NCI-H748 (cell line): ENCODE data around the gene PRSS3.
"Not testable (repeated sequence)": the region's sequence is repeated elsewhere in the genome, so short reads cannot be mapped to it uniquely, and the experiment has no call there.

Experiments used
- DNase-seq: peaks from one replicate; lab custom pipeline; 2025; ENCODE audit not compliant: unreplicated experiment; lab: John Stamatoyannopoulos, UW

The PRSS3 gene

GRCh38 chr9:33795281-33795680, at the start of gene PRSS3:
Gene PRSS3 (plus strand): TSS chr9:33795561. CDS start chr9:33795574, 13 bp downstream.
- no peak for DNase-seq

- no peak for DNase-seq
Measured at GRCh38 chr9:33748633-33749304, 46.6 kb upstream of the PRSS3 start.

- DNase-seq = not testable (repeated sequence)
Measured at GRCh38 chr9:33749305-33749654, 46.1 kb upstream of the PRSS3 start.

GRCh38 chr9:33750307-33750838, 45.0 kb upstream of the PRSS3 start:
- DNase-seq = peak; percentile 50

- DNase-seq = peak; percentile 51
Measured at GRCh38 chr9:33750839-33751339, 44.5 kb upstream of the PRSS3 start.

- no peak for DNase-seq
Measured at GRCh38 chr9:33751536-33752129, 43.7 kb upstream of the PRSS3 start.

- DNase-seq = no peak
Measured at GRCh38 chr9:33752130-33752637, 43.2 kb upstream of the PRSS3 start.

- not testable (repeated sequence) for DNase-seq
Measured at GRCh38 chr9:33752789-33753188, 42.6 kb upstream of the PRSS3 start.

GRCh38 chr9:33759648-33760047, 35.7 kb upstream of the PRSS3 start:
- not testable (repeated sequence) for DNase-seq

GRCh38 chr9:33762343-33762742, 33.0 kb upstream of the PRSS3 start:
- no peak for DNase-seq

- not testable (repeated sequence) for DNase-seq
Measured at GRCh38 chr9:33763709-33764108, 31.7 kb upstream of the PRSS3 start.

- DNase-seq = no peak
Measured at GRCh38 chr9:33765411-33765810, 29.9 kb upstream of the PRSS3 start.

GRCh38 chr9:33770156-33770880, 25.0 kb upstream of the PRSS3 start:
- not testable (repeated sequence) for DNase-seq

GRCh38 chr9:33773135-33773534, 22.2 kb upstream of the PRSS3 start:
- DNase-seq = not testable (repeated sequence)

GRCh38 chr9:33774074-33774659, 21.2 kb upstream of the PRSS3 start:
- not testable (repeated sequence) for DNase-seq

GRCh38 chr9:33776578-33776977, 18.8 kb upstream of the PRSS3 start:
- no peak for DNase-seq

- peak; percentile 70 for DNase-seq
Measured at GRCh38 chr9:33778700-33779351, 16.5 kb upstream of the PRSS3 start.

- DNase-seq = no peak
Measured at GRCh38 chr9:33780276-33780675, 15.1 kb upstream of the PRSS3 start.

GRCh38 chr9:33781736-33782135, 13.6 kb upstream of the PRSS3 start:
- peak; percentile 31 for DNase-seq

- DNase-seq = no peak
Measured at GRCh38 chr9:33782395-33783152, 12.8 kb upstream of the PRSS3 start.
